SK-N-SH treated with all-trans-retinoic acid at 6 μM for 48 hours (cell line): Measurements from ENCODE around the gene ELMO1.

Experiments used
- ATAC-seq: fragments of 200-7000 bp; cut with Tn5 transposase; 3 replicates; pipeline ENCODE4 v1.9.1; 2020; ENCODE audit warnings: mild to moderate bottlenecking, moderate library complexity
- BACH2 ChIP-seq: fragments of 250-450 bp; sonication (Bioruptor Pico); IDR thresholded peaks from 2 replicates; pipeline ENCODE4 v1.9.0; 2021; ENCODE audit warnings: mild to moderate bottlenecking, borderline replicate concordance
- CREB5 ChIP-seq: fragments of 250-450 bp; sonication (Bioruptor Pico); IDR thresholded peaks from 2 replicates; pipeline ENCODE4 v1.5.1; 2020; ENCODE audit warnings: low read depth, mild to moderate bottlenecking, moderate library complexity
- CSDC2 ChIP-seq: fragments of 250-450 bp; sonication (Bioruptor Pico); IDR thresholded peaks from 2 replicates; pipeline ENCODE4 v1.5.0; 2020; ENCODE audit warnings: mild to moderate bottlenecking, moderate library complexity
- ESRRG ChIP-seq: fragments of 250-450 bp; sonication (Bioruptor Pico); IDR thresholded peaks from 2 replicates; pipeline ENCODE4 v1.6.1; 2021; ENCODE audit warnings: mild to moderate bottlenecking
- GLIS3 ChIP-seq: fragments of 250-450 bp; sonication (Bioruptor Pico); IDR thresholded peaks from 2 replicates; pipeline ENCODE4 v1.5.0; 2020; ENCODE audit warnings: mild to moderate bottlenecking, moderate library complexity
- ISL1 ChIP-seq: fragments of 250-450 bp; sonication (Bioruptor Pico); IDR thresholded peaks from 2 replicates; pipeline ENCODE4 v2.1.2; 2022; ENCODE audit warnings: mild to moderate bottlenecking, moderate library complexity
- OSR1 ChIP-seq: fragments of 250-450 bp; sonication (Bioruptor Pico); IDR thresholded peaks from 2 replicates; pipeline ENCODE4 v1.8.0; 2022; ENCODE audit warnings: moderate library complexity, mild to moderate bottlenecking, inconsistent platforms
- POU6F1 ChIP-seq: fragments of 250-450 bp; sonication (Bioruptor Pico); IDR thresholded peaks from 2 replicates; pipeline ENCODE4 v1.8.0; 2021; ENCODE audit warnings: low read depth, mild to moderate bottlenecking, moderate library complexity, borderline replicate concordance
- PPARA ChIP-seq: fragments of 250-450 bp; sonication (Bioruptor Pico); IDR thresholded peaks from 2 replicates; pipeline ENCODE4 v1.5.0; 2020; ENCODE audit warnings: mild to moderate bottlenecking, borderline replicate concordance
- SNAI2 ChIP-seq: fragments of 250-450 bp; sonication (Bioruptor Pico); IDR thresholded peaks from 2 replicates; pipeline ENCODE4 v1.5.0; 2020; ENCODE audit warnings: mild to moderate bottlenecking, moderate library complexity
- TCF4 ChIP-seq: fragments of 250-450 bp; sonication (Bioruptor Pico); IDR thresholded peaks from 2 replicates; pipeline ENCODE4 v1.8.0; 2021; ENCODE audit warnings: mild to moderate bottlenecking, moderate library complexity, borderline replicate concordance
- TOX ChIP-seq: fragments of 250-450 bp; sonication (Bioruptor Pico); IDR thresholded peaks from 2 replicates; pipeline ENCODE4 v1.8.0; 2021; ENCODE audit warnings: mild to moderate bottlenecking, moderate library complexity, borderline replicate concordance
- TSHZ2 ChIP-seq: fragments of 250-450 bp; sonication (Bioruptor Pico); IDR thresholded peaks from 2 replicates; pipeline ENCODE4 v1.5.0; 2020; ENCODE audit warnings: mild to moderate bottlenecking, moderate library complexity
- ZC3H10 ChIP-seq: fragments of 250-450 bp; sonication (Bioruptor Pico); IDR thresholded peaks from 2 replicates; pipeline ENCODE4 v1.5.1; 2021; ENCODE audit warnings: mild to moderate bottlenecking, moderate library complexity
- ZFP3 ChIP-seq: fragments of 250-450 bp; sonication (Bioruptor Pico); IDR thresholded peaks from 2 replicates; pipeline ENCODE4 v1.5.0; 2020; ENCODE audit warnings: mild to moderate bottlenecking, moderate library complexity
- ZFP30 ChIP-seq: fragments of 450-650 bp; formaldehyde crosslinking; IDR thresholded peaks from 2 replicates; pipeline ENCODE4 v1.5.0; 2022; ENCODE audit warnings: mild to moderate bottlenecking, moderate library complexity
- ZNF565 ChIP-seq: fragments of 450-650 bp; formaldehyde crosslinking; conservative IDR thresholded peaks from 2 replicates; pipeline ENCODE4 v1.5.0; 2020; ENCODE audit warnings: low read depth, mild to moderate bottlenecking, moderate library complexity
- ZNF70 ChIP-seq: fragments of 450-650 bp; formaldehyde crosslinking; IDR thresholded peaks from 2 replicates; pipeline ENCODE4 v1.5.0; 2020; ENCODE audit warnings: mild to moderate bottlenecking, moderate library complexity
- TF ChIP-seq, protein P1 (sequence below): fragments of 250-450 bp; sonication (Bioruptor Pico); IDR thresholded peaks from 2 replicates; pipeline ENCODE4 v1.8.0; 2020; ENCODE audit warnings: mild to moderate bottlenecking, moderate library complexity, borderline replicate concordance
- TF ChIP-seq, protein P2 (sequence below): fragments of 250-450 bp; sonication (Bioruptor Pico); IDR thresholded peaks from 2 replicates; pipeline ENCODE4 v1.5.1; 2021; ENCODE audit warnings: mild to moderate bottlenecking, moderate library complexity

Gene ELMO1

DNA sequence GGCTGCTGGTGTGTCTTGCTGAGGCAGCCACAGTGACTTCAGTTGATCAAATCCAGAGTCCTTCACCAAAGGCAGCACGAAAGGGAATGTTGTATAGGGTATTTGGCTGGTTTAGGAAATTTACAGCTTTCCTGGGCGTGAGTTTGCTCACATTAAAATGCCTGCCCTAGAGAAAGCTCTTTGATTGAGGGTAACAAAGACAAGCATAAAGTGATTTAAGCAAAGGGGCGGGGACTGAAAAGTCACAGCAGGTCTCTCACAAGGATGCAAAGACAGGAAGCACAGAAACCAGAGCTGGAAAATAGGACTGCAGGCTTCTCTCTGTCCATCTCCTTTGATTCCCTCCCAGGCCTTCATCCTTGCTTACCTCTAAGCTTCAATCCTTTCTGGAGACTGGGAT is 139.2 kb downstream of the ELMO1 start:
- ATAC-seq: no peak
- no peak for TF ChIP-seq TSHZ2 (CRISPR knock-in tag)
- TF ChIP-seq ZNF70: no peak
- no peak for TF ChIP-seq GLIS3 (CRISPR knock-in tag)
- TF ChIP-seq ESRRG (CRISPR knock-in tag): no peak
- TF ChIP-seq TOX (CRISPR knock-in tag): no peak
- TF ChIP-seq ISL1: no peak
- TF ChIP-seq ZC3H10: no peak
- TF ChIP-seq ZFP3 (CRISPR knock-in tag): no peak
- TF ChIP-seq SNAI2 (CRISPR knock-in tag): no peak
- no peak for TF ChIP-seq ZNF565 (CRISPR knock-in tag)
- TF ChIP-seq CREB5 (CRISPR knock-in tag): no peak

DNA sequence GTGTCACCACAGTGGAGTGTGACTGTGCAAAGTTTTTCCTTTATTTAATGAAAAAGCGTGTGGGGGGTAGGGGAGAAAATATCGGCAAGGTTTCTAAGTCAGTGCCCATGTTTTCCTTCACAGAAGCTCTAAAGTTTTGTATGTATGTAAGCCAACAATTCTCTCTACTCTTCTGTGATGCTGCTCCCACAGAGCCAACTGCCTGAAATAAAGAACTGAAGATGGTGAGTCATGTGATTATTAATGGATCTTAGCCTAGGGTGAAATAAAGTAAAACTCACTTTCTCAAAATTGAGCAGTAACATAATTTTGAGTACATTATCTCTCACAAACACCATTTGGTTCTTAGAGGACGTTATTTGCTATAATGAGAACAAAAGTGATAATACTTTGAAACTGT is 143.7 kb downstream of the ELMO1 start:
- ATAC-seq: no peak
- TF ChIP-seq BACH2 (CRISPR knock-in tag): no peak
- TF ChIP-seq, protein P1, sequence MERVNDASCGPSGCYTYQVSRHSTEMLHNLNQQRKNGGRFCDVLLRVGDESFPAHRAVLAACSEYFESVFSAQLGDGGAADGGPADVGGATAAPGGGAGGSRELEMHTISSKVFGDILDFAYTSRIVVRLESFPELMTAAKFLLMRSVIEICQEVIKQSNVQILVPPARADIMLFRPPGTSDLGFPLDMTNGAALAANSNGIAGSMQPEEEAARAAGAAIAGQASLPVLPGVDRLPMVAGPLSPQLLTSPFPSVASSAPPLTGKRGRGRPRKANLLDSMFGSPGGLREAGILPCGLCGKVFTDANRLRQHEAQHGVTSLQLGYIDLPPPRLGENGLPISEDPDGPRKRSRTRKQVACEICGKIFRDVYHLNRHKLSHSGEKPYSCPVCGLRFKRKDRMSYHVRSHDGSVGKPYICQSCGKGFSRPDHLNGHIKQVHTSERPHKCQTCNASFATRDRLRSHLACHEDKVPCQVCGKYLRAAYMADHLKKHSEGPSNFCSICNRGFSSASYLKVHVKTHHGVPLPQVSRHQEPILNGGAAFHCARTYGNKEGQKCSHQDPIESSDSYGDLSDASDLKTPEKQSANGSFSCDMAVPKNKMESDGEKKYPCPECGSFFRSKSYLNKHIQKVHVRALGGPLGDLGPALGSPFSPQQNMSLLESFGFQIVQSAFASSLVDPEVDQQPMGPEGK (CRISPR knock-in tag): no peak

GRCh38 chr7:37297546-37297945 is 151.1 kb downstream of the ELMO1 start:
- ATAC-seq: no peak
- TF ChIP-seq, protein P1 (CRISPR knock-in tag): no peak
- TF ChIP-seq GLIS3 (CRISPR knock-in tag) (no peak), SNAI2 (CRISPR knock-in tag) (no peak), CREB5 (CRISPR knock-in tag) (no peak), OSR1 (no peak), ZNF70 (no peak), ZFP30 (CRISPR knock-in tag) (no peak), ZNF565 (CRISPR knock-in tag) (no peak), ZFP3 (CRISPR knock-in tag) (no peak), TCF4 (CRISPR knock-in tag) (no peak), BACH2 (CRISPR knock-in tag) (no peak), CSDC2 (no peak), ISL1 (no peak), POU6F1 (CRISPR knock-in tag) (no peak), PPARA (no peak), ESRRG (CRISPR knock-in tag) (no peak)
- TF ChIP-seq, protein P2, sequence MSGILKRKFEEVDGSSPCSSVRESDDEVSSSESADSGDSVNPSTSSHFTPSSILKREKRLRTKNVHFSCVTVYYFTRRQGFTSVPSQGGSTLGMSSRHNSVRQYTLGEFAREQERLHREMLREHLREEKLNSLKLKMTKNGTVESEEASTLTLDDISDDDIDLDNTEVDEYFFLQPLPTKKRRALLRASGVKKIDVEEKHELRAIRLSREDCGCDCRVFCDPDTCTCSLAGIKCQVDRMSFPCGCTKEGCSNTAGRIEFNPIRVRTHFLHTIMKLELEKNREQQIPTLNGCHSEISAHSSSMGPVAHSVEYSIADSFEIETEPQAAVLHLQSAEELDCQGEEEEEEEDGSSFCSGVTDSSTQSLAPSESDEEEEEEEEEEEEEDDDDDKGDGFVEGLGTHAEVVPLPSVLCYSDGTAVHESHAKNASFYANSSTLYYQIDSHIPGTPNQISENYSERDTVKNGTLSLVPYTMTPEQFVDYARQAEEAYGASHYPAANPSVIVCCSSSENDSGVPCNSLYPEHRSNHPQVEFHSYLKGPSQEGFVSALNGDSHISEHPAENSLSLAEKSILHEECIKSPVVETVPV (CRISPR knock-in tag): no peak
